WTC11 (cell line): ENCODE measurements around the gene PDE6G. TPM values are rescaled to one million over a fixed set of nuclear protein-coding genes. Genes with fewer than 3 reads are reported as not detected.

Experiments
- AR ChIP-seq: fragments of 250-450 bp; sonication (Bioruptor Pico); IDR thresholded peaks from 2 replicates; pipeline ENCODE4 v1.9.0; 2021; ENCODE audit warnings: mild to moderate bottlenecking
- ARID4B ChIP-seq: sonication (generic); formaldehyde crosslinking; IDR thresholded peaks from 2 replicates; pipeline ENCODE4 v1.8.0; 2023; ENCODE audit warnings: missing genetic modification reagents, mild to moderate bottlenecking, borderline replicate concordance
- ELF4 ChIP-seq: sonication (generic); formaldehyde crosslinking; IDR thresholded peaks from 2 replicates; pipeline ENCODE4 v1.8.1; 2022; ENCODE audit warnings: low read depth, mild to moderate bottlenecking, moderate library complexity, missing genetic modification reagents
- JAZF1 ChIP-seq: fragments of 250-450 bp; sonication (Bioruptor Pico); IDR thresholded peaks from 2 replicates; pipeline ENCODE4 v1.9.0; 2021; ENCODE audit warnings: moderate library complexity, mild to moderate bottlenecking, inconsistent platforms
- JUN ChIP-seq: sonication (generic); formaldehyde crosslinking; IDR thresholded peaks from 2 replicates; pipeline ENCODE4 v1.8.0; 2023; ENCODE audit warnings: mild to moderate bottlenecking, missing genetic modification reagents
- MXD4 ChIP-seq: fragments of 250-450 bp; sonication (Bioruptor Pico); IDR thresholded peaks from 2 replicates; pipeline ENCODE4 v1.8.0; 2021; ENCODE audit warnings: mild to moderate bottlenecking, moderate library complexity, borderline replicate concordance
- NR2C2 ChIP-seq: sonication (generic); formaldehyde crosslinking; IDR thresholded peaks from 2 replicates; pipeline ENCODE4 v1.8.0; 2022; ENCODE audit warnings: mild to moderate bottlenecking, missing genetic modification reagents
- PREB ChIP-seq: sonication (generic); formaldehyde crosslinking; IDR thresholded peaks from 2 replicates; pipeline ENCODE4 v1.8.1; 2022; ENCODE audit warnings: mild to moderate bottlenecking, missing genetic modification reagents, moderate library complexity, borderline replicate concordance
- SOX15 ChIP-seq: fragments of 250-450 bp; sonication (Bioruptor Pico); IDR thresholded peaks from 2 replicates; pipeline ENCODE4 v1.9.0; 2021; ENCODE audit warnings: mild to moderate bottlenecking
- TCF7 ChIP-seq: sonication (generic); formaldehyde crosslinking; IDR thresholded peaks from 2 replicates; pipeline ENCODE4 v1.8.0; 2022; ENCODE audit warnings: mild to moderate bottlenecking, low read depth, missing genetic modification reagents, moderate library complexity
- ZNF121 ChIP-seq: sonication (generic); formaldehyde crosslinking; IDR thresholded peaks from 2 replicates; pipeline ENCODE4 v1.8.0; 2023; ENCODE audit warnings: missing genetic modification reagents
- ZNF281 ChIP-seq: sonication (generic); formaldehyde crosslinking; IDR thresholded peaks from 2 replicates; pipeline ENCODE4 v1.8.0; 2023; ENCODE audit warnings: mild to moderate bottlenecking, missing genetic modification reagents
- ZNF317 ChIP-seq: sonication (generic); formaldehyde crosslinking; IDR thresholded peaks from 2 replicates; pipeline ENCODE4 v1.8.1; 2023; ENCODE audit warnings: low read depth, mild to moderate bottlenecking, moderate library complexity, missing genetic modification reagents, borderline replicate concordance
- ZNF532 ChIP-seq: fragments of 250-450 bp; sonication (Bioruptor Pico); IDR thresholded peaks from 2 replicates; pipeline ENCODE4 v1.9.0; 2021; ENCODE audit warnings: mild to moderate bottlenecking, borderline replicate concordance
- total RNA-seq: library from RNA; stranded (reverse); gene quantifications from 3 replicates; pipeline ENCODE4 v1.2.3, GENCODE V29; 2021
- TF ChIP-seq, protein P1 (sequence below): sonication (generic); formaldehyde crosslinking; IDR thresholded peaks from 2 replicates; pipeline ENCODE4 v1.8.1; 2022; ENCODE audit warnings: low read depth, mild to moderate bottlenecking, moderate library complexity, missing genetic modification reagents, borderline replicate concordance

PDE6G gene
- total RNA-seq, 1 experiment from 2014 or later, result 4.4 TPM

- 0 out of 2 replicates have a peak, but pooled peaks have one; percentile 53 for TF ChIP-seq ZNF281
- TF ChIP-seq NR2C2 (CRISPR knock-in tag), result no peak
- TF ChIP-seq AR (CRISPR knock-in tag), result no peak
- TF ChIP-seq ELF4 (CRISPR knock-in tag), result no peak
- 0 out of 2 replicates have a peak, but pooled peaks have one; percentile 33 for TF ChIP-seq TCF7
- TF ChIP-seq, protein P1, sequence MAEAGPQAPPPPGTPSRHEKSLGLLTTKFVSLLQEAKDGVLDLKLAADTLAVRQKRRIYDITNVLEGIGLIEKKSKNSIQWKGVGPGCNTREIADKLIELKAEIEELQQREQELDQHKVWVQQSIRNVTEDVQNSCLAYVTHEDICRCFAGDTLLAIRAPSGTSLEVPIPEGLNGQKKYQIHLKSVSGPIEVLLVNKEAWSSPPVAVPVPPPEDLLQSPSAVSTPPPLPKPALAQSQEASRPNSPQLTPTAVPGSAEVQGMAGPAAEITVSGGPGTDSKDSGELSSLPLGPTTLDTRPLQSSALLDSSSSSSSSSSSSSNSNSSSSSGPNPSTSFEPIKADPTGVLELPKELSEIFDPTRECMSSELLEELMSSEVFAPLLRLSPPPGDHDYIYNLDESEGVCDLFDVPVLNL, result peak; percentile 72; the same call in 1 of the 2 replicates
- TF ChIP-seq SOX15 (CRISPR knock-in tag), result no peak
- no peak for TF ChIP-seq ZNF532 (CRISPR knock-in tag)
- no peak for TF ChIP-seq ZNF121 (CRISPR knock-in tag)
- TF ChIP-seq PREB (CRISPR knock-in tag), result no peak
- peak; percentile 72; the same call in 1 of the 2 replicates for TF ChIP-seq JUN (CRISPR knock-in tag)
- peak; percentile 43; the same call in 1 of the 2 replicates for TF ChIP-seq ARID4B
- no peak for TF ChIP-seq ZNF317
- TF ChIP-seq MXD4 (CRISPR knock-in tag), result no peak
- no peak for TF ChIP-seq JAZF1 (CRISPR knock-in tag)
Observed at GRCh38 chr17:81636505-81637288, 19.6 kb downstream of the PDE6G start, which contains the start of the genes NPLOC4 and TSPAN10 (continued).
